GM19043 (cell line): ENCODE measurements around the gene STAG2.
A peak's percentile ranks its signal among the peaks of the same experiment; 100 is the strongest.
"Not testable (repeated sequence)": the region's sequence is repeated elsewhere in the genome, so short reads cannot be mapped to it uniquely, and the experiment has no call there.

Experiments
- ATAC-seq: cut with Tn5 transposase; IDR thresholded peaks from one replicate; pipeline ENCODE4 v1.9.1; 2021; ENCODE audit warnings: low read depth; ENCODE audit not compliant: unreplicated experiment

Gene STAG2

DNA sequence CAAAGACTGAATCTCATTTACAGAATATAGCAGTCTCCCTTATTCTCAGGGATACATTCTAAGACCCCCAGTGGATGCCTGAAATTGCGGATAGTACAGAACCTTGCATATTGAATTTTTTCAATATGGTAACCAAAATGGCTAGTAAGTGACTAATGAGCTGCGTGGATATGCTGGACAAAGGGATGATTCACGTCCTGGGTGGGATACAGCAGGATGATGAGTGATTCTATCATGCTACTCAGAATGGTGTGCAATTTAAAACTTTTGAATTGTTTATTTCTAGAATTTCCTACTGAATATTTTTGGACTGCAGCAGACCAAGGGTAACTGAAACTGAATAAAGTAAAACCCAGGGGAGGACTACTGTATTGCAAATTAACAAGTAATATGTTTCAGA is 66.7 kb downstream of the STAG2 start:
- no peak for ATAC-seq

- peak; percentile 87 for ATAC-seq
Measured at GRCh38 chrX:124030520-124030919, 69.0 kb downstream of the STAG2 start.

- no peak for ATAC-seq
Measured at GRCh38 chrX:124033821-124034220, 72.3 kb downstream of the STAG2 start.

GRCh38 chrX:124035657-124036056 is 74.2 kb downstream of the STAG2 start:
- ATAC-seq: no peak

DNA sequence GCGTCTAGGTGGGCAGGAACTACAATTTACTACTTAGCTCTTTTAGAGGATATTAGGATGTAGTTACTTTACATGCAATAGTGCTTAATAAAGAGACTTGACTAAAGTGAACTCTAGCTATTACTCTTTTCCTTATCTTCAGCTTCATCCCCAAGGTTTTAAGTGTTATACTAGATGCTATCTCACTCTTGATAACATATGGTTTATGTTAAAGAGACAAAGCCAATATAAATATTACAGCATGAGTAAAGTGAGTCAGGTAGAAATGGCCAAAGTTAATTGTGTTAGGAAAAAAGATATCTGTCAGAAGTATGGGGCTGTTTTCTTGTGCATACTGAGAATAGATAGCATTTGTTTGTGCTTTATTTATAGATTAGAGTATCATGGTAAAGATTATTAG is 80.5 kb downstream of the STAG2 start:
- ATAC-seq: no peak

DNA sequence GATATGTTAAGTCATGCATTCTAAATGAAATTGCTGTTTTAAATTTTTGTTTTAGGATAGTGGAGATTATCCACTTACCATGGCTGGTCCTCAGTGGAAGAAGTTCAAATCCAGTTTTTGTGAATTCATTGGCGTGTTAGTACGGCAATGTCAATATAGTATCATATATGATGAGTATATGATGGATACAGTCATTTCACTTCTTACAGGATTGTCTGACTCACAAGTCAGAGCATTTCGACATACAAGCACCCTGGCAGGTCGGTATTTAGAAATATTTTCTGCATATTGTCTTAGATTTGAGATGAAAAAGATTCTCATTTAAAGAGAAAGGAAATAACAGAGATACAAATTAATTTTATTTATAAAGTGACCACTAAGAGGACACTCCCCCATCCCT is 83.6 kb downstream of the STAG2 start:
- ATAC-seq: no peak

- not testable (repeated sequence) for ATAC-seq
Measured at GRCh38 chrX:124084417-124084816, 122.9 kb downstream of the STAG2 start.

DNA sequence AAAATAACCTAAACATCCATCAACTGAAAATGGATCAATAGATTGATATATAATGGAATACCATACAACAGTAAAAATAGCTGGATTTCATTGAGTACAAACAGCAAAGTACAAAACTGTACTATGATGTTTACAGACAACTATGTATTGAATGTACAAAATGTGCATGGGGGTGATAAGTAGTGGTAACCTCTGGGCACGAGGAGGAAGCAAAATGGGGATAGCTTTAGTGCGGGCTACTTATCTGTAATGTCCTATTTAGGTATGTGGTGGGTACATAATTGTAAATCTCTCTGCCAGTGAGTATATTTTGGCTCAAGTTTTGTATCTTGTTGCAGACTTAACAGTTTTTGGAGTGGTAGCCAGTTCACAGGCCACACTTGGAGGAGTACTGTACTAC is 123.6 kb downstream of the STAG2 start:
- ATAC-seq: no peak

- no peak for ATAC-seq
Measured at GRCh38 chrX:124086411-124086810, 124.9 kb downstream of the STAG2 start.

DNA sequence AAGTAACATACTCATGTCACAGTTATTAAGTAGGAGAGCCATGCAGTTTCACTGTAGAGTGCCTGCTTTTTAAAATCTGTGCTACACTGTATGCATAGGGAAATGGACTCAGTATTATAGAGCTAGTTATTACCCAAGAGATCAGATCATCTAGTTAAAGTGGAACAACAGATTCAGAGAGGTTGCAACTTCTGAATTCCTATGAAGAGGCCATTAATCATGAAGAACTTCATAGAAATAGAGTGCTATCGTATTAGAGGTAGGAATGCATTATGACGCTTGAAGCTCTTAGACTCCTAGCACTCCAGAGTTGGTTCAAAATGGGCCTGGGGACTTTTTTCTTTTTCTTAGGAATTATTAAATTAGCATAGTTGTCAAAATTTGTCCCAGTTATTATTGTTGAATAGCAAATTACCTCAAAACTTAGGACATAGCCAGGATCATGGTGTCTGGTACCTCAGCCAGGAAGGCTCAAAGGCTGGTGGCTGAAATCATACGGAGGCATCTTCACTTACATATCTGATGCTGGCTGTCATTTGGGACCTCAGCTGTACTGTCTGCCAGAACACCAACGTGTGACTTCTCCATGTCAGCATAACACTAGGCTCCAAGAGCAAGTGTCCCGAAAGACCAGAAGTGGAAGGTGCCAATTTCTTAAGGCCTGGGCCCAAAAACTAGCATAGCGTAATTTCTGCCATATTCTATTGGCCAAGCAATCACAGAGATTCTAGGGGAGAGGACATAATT is 125.7 kb downstream of the STAG2 start:
- no peak for ATAC-seq

- no peak for ATAC-seq
Measured at GRCh38 chrX:124093222-124093621, 131.7 kb downstream of the STAG2 start.

GRCh38 chrX:124097116-124097515 is 135.6 kb downstream of the STAG2 start:
- no peak for ATAC-seq

GRCh38 chrX:124098089-124098488 is 136.6 kb downstream of the STAG2 start:
- ATAC-seq: no peak

GRCh38 chrX:124103966-124104365 is 142.5 kb downstream of the STAG2 start:
- ATAC-seq: no peak

DNA sequence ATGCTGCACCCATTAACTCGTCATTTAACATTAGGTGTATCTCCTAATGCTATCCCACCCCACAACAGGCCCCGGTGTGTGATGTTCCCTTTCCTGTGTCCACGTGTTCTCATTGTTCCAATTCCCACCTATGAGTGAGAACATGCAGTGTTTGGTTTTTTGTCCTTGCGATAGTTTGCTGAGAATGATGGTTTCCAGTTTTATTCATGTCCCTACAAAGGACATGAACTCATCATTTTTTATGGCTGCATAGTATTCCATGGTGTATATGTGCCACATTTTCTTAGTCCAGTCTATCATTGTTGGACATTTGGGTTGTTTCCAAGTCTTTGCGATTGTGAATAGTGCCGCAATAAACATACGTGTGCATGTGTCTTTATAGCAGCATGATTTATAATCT is 143.0 kb downstream of the STAG2 start:
- not testable (repeated sequence) for ATAC-seq

GRCh38 chrX:124113621-124114600 is 152.4 kb downstream of the STAG2 start:
- ATAC-seq: no peak

DNA sequence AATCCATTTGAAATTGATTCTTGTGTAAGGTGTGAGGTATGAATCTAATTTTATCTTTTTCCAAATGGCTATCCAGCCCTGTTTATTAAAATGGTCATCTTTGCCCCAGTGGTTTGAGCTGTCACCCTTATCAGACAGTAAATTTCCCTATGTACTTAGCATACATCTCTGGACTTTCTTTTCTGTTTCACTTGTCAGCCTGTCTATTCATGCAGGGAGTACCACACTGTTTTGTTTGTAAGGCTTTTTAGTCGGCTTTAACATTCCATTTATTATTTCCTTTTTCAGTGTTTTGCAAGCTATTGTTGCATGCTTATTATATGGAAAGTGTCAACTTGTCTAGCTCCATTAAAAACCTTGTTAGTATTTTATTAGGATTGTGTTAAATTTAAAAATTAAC is 155.8 kb downstream of the STAG2 start:
- no peak for ATAC-seq

DNA sequence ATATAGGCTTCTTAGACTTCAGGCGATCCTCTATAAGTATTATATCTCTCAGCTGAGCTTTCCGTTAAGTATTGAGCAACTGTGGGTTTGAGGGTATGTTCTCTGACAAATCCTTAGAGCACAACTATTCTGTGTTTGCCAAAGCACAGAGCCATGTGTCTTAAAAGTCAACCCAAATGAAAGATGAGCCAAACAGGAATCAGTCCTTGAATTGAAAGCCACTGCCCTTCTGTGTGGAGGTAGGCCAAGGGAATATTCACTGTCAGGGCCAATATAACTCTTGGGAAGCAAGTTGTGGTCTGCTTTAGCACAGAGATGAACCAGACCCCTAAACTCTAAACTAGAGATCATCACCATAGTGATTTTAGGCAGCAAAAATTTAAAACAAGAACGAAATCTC is 164.0 kb downstream of the STAG2 start:
- ATAC-seq: no peak

- no peak for ATAC-seq
Measured at GRCh38 chrX:124127496-124127895, 166.0 kb downstream of the STAG2 start.

DNA sequence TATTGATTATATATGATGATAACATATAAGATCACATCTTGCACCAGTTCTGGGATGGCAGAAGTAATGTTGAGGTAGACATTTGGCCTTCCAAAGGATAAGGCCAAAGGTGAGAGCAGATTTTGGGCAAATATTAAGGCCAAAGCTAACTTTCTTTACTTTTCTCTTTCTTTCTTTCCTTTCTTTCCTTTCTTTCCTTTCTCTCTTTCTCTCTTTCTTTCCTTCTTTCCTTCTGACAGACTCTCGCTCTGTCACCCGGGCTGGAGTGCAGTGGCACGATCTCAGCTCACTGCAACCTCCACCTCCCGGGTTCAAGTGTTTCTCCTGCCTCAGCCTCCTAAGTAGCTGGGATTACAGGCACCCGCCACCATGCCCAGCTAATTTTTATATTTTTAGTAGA is 170.9 kb downstream of the STAG2 start:
- ATAC-seq: not testable (repeated sequence)

- no peak for ATAC-seq
Measured at GRCh38 chrX:124145749-124146148, 184.2 kb downstream of the STAG2 start.

DNA sequence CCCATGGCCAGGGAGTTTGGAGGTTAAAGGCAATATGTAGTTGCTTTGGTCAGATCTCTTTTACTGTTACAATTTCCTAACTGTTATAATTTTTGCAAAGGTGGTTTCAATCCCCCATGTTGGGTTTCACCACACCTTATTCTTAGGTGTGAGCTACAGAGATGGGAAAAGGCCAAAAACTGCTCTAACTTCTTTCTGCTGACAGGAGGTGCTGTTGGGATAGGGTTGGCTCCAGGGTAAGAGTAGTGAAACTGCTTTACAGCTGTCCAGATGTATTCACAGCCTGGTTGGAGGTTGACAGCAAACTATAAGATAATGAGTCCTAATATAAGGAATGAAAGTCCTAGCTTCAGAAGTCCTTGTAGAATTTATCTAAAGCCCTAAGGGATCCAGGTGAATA is 189.7 kb downstream of the STAG2 start:
- ATAC-seq: no peak
